NCI-H128 (cell line): ENCODE results near the gene ANK3.

Source experiments
- DNase-seq: peaks from one replicate; lab custom pipeline; 2025; ENCODE audit not compliant: unreplicated experiment; lab: John Stamatoyannopoulos, UW

The ANK3 gene

GRCh38 chr10:60286559-60286958 is 103.1 kb downstream of the ANK3 start:
- DNase-seq: no peak

- DNase-seq: no peak
Observed at GRCh38 chr10:60283397-60283796, 106.3 kb downstream of the ANK3 start.

GRCh38 chr10:60282771-60283353 is 106.8 kb downstream of the ANK3 start:
- no peak for DNase-seq

- DNase-seq: no peak
Observed at GRCh38 chr10:60281792-60282353, 107.8 kb downstream of the ANK3 start.

- DNase-seq: no peak
Observed at GRCh38 chr10:60281331-60281730, 108.3 kb downstream of the ANK3 start.

- DNase-seq: no peak
Observed at GRCh38 chr10:60280475-60280874, 109.2 kb downstream of the ANK3 start.

GRCh38 chr10:60277656-60278055 is 112.0 kb downstream of the ANK3 start:
- DNase-seq: no peak

GRCh38 chr10:60276232-60276631 is 113.4 kb downstream of the ANK3 start:
- DNase-seq: no peak

GRCh38 chr10:60271319-60272040 is 118.2 kb downstream of the ANK3 start:
- DNase-seq: no peak

- no peak for DNase-seq
Observed at GRCh38 chr10:60270426-60270825, 119.2 kb downstream of the ANK3 start.

- DNase-seq: no peak
Observed at GRCh38 chr10:60267802-60268201, 121.9 kb downstream of the ANK3 start.

- DNase-seq: no peak
Observed at GRCh38 chr10:60266513-60266912, 123.2 kb downstream of the ANK3 start.

GRCh38 chr10:60262647-60263126 is 127.0 kb downstream of the ANK3 start:
- no peak for DNase-seq

- DNase-seq: no peak
Observed at GRCh38 chr10:60260321-60260720, 129.4 kb downstream of the ANK3 start.

- no peak for DNase-seq
Observed at GRCh38 chr10:60258429-60258797, 131.3 kb downstream of the ANK3 start.

GRCh38 chr10:60257767-60258428 is 131.8 kb downstream of the ANK3 start:
- DNase-seq: no peak

- DNase-seq: no peak
Observed at GRCh38 chr10:60254776-60255175, 134.9 kb downstream of the ANK3 start.

- DNase-seq: no peak
Observed at GRCh38 chr10:60253484-60253883, 136.2 kb downstream of the ANK3 start.

GRCh38 chr10:60252688-60253087 is 137.0 kb downstream of the ANK3 start:
- DNase-seq: no peak

- no peak for DNase-seq
Observed at GRCh38 chr10:60246382-60246781, 143.3 kb downstream of the ANK3 start.

GRCh38 chr10:60239228-60239627 is 150.4 kb downstream of the ANK3 start:
- DNase-seq: no peak

GRCh38 chr10:60238759-60239100 is 150.9 kb downstream of the ANK3 start:
- no peak for DNase-seq
